ENCODE measurements around the gene SUSD1. TPM values are rescaled to one million over a fixed set of nuclear protein-coding genes. Genes with fewer than 3 reads are reported as not detected.

The SUSD1 gene
- total RNA-seq, 6 donors from 2014 or later, result 15.5 to 29.5 (median 20.4) TPM

DNA sequence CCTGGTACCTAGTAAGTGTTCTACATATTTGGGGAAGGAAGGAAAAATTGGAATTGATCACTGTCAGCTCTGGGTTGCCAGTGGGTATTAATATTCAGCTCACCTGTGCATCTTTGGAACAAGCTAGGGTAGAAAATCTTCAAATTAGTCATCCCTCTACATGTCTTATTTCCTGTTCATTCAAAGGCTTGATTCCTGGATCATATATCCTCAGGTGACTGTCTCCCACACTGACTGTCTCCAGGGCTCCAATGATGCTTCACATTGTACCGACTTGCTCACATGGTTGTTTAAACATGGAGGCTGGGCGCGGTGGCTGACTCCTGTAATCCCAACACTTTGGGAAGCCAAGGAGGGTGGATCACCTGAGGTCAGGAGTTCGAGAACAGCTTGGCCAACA lies 11.6 kb upstream of the SUSD1 start:
- H3K36me3 ChIP-seq, result no peaks in the 10 kb centered on the region
- 89 to 96% methylated on average over 4 of the region's 4 CpGs for WGBS, 2 donors
- no peak for TF ChIP-seq EP300 (IDR thresholded peaks at IDR 0.05)
- TF ChIP-seq POLR2A (IDR thresholded peaks at IDR 0.05), result no peak
- no peak for TF ChIP-seq POLR2AphosphoS5 (IDR thresholded peaks at IDR 0.05)
- TF ChIP-seq, protein P1, sequence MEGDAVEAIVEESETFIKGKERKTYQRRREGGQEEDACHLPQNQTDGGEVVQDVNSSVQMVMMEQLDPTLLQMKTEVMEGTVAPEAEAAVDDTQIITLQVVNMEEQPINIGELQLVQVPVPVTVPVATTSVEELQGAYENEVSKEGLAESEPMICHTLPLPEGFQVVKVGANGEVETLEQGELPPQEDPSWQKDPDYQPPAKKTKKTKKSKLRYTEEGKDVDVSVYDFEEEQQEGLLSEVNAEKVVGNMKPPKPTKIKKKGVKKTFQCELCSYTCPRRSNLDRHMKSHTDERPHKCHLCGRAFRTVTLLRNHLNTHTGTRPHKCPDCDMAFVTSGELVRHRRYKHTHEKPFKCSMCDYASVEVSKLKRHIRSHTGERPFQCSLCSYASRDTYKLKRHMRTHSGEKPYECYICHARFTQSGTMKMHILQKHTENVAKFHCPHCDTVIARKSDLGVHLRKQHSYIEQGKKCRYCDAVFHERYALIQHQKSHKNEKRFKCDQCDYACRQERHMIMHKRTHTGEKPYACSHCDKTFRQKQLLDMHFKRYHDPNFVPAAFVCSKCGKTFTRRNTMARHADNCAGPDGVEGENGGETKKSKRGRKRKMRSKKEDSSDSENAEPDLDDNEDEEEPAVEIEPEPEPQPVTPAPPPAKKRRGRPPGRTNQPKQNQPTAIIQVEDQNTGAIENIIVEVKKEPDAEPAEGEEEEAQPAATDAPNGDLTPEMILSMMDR (IDR thresholded peaks at IDR 0.05), result no peak
- H3K4me1 ChIP-seq, result no peaks in the 10 kb centered on the region
- H3K27ac ChIP-seq, result no peak overlapping the region
- H3K27me3 ChIP-seq, result no peaks in the 10 kb centered on the region
- H3K4me3 ChIP-seq, result no peak overlapping the region
- DNase-seq (no peak), ATAC-seq (ENCODE audit: low FRiP score in 2 of 2) (no peak)
- H3K9me3 ChIP-seq, result no peaks in the 10 kb centered on the region

DNA sequence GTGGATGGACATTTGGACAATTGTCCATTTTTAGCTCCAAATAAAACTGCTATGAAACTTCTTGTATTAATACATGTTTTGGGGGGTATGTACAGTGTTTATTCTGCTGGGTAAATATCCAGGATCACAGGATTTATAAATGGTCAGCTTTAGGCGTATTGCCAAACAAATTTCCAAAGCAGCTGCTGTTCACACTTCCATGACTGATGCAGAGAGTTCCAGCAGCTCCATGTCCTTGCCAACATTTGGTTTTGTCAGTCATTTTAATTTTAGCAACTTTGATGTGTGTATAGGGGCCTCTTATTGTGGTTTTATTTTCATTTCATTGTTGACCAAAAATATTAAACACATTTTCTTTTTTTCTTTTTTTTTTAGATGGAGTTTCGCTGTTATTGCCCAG lies 9.8 kb upstream of the SUSD1 start:
- Histone ChIP-seq H3K4me1 (peaks cover 0 to 15% (median 8%) of the 10 kb centered on the region in 4 donors), H3K27me3 (no peaks in the 10 kb centered on the region), H3K27ac (no peak overlapping the region), H3K36me3 (no peaks in the 10 kb centered on the region), H3K9me3 (no peaks in the 10 kb centered on the region), H3K4me3 (no peak overlapping the region)
- WGBS, 2 donors, result 90% methylated on average over 2 of the region's 2 CpGs
- DNase-seq (no peak), ATAC-seq (ENCODE audit: low FRiP score in 2 of 2) (no peak)
- no peak for TF ChIP-seq POLR2AphosphoS5 (IDR thresholded peaks at IDR 0.05)
- no peak for TF ChIP-seq EP300 (IDR thresholded peaks at IDR 0.05)
- TF ChIP-seq, protein P1 (IDR thresholded peaks at IDR 0.05), result no peak
- no peak for TF ChIP-seq POLR2A (IDR thresholded peaks at IDR 0.05)

DNA sequence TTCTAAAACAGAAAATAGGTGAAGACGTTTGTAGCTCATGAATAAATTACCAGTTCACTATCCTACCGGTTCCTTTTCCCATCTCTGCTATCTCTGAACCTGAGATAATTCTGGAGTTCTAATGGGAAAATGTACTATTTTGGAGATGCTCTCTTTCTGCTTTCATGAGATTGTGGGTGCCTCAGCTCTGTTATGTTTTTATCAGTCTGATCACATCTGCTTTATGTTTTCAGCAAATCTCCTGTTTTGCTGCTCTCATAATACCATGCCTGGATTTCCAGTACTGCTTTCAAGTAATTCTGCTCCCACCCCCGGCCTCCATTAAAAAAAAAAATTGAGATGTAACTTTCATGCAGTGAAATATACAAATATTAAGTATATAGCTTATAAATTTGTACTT lies 9.1 kb upstream of the SUSD1 start:
- WGBS, 2 donors, result 85 to 86% methylated on average over 3 of the region's 3 CpGs
- Histone ChIP-seq H3K4me3 (no peak overlapping the region), H3K4me1 (peaks cover 0 to 15% (median 8%) of the 10 kb centered on the region in 4 donors), H3K36me3 (no peaks in the 10 kb centered on the region), H3K27ac (no peak overlapping the region), H3K9me3 (no peaks in the 10 kb centered on the region), H3K27me3 (no peaks in the 10 kb centered on the region)
- ATAC-seq (ENCODE audit: low FRiP score in 2 of 2) (no peak), DNase-seq (no peak)
- no peak for TF ChIP-seq POLR2A (IDR thresholded peaks at IDR 0.05)
- TF ChIP-seq, protein P1 (IDR thresholded peaks at IDR 0.05), result no peak
- TF ChIP-seq EP300 (IDR thresholded peaks at IDR 0.05), result no peak
- no peak for TF ChIP-seq POLR2AphosphoS5 (IDR thresholded peaks at IDR 0.05)

DNA sequence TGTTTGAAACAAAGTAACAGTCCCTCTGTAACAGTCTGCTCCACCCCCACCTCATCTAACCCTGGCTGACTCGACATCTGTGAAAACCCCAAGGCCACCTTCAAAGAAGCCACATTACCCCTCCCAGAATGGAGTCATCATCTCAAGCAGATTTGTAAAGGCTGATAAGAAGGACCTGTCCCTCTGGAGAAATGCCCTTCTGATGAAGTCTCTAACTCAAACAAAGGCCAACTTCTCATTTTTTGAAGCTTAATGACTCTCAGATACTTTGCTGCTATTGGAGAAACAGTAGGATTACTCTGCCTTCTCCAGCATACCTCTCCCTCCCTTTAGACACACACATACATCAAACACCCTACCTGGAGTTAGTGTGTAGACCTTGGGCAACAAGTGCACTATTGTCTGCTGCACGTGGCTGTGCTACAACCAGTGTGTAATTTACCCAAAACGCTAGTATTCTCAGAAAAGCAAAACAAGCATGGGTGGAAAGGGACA lies 5.3 kb upstream of the SUSD1 start:
- Histone ChIP-seq H3K36me3 (no peaks in the 10 kb centered on the region), H3K4me1 (peaks cover 3 to 23% (median 10%) of the 10 kb centered on the region in 4 donors), H3K9me3 (no peaks in the 10 kb centered on the region), H3K27ac (no peak overlapping the region), H3K4me3 (no peak overlapping the region), H3K27me3 (no peaks in the 10 kb centered on the region)
- TF ChIP-seq, protein P1 (IDR thresholded peaks at IDR 0.05), result no peak
- TF ChIP-seq EP300 (IDR thresholded peaks at IDR 0.05) (no peak), POLR2A (IDR thresholded peaks at IDR 0.05) (no peak), POLR2AphosphoS5 (IDR thresholded peaks at IDR 0.05) (no peak)
- WGBS, 2 donors, result 23 to 30% methylated on average over 3 of the region's 3 CpGs
- DNase-seq (no peak), ATAC-seq (ENCODE audit: low FRiP score in 2 of 2) (no peak)

DNA sequence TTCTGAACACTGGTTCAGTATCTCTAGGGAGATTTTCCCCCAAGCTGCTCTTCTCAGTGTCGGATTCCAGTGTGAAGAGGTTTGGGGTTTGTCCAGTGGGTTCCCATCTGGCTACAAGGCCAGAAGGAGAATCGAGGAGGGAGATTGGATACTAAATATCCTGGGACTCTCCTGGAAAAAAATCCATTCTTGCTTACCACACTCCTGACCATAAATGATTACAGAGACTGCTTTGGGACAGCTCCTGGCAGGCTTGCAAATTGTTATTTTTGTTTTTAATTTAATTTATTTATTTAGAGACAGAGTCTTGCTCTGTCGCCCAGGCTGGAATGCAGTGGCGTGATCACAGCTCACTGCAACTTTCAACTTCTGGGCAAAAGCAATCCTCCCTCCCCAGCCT lies 4.7 kb upstream of the SUSD1 start:
- Histone ChIP-seq H3K36me3 (no peaks in the 10 kb centered on the region), H3K27me3 (no peaks in the 10 kb centered on the region), H3K9me3 (no peaks in the 10 kb centered on the region), H3K4me1 (peaks cover 5 to 26% (median 13%) of the 10 kb centered on the region in 4 donors), H3K4me3 (no peak overlapping the region), H3K27ac (no peak overlapping the region)
- 79 to 86% methylated on average over 4 of the region's 4 CpGs for WGBS, 2 donors
- ATAC-seq (ENCODE audit: low FRiP score in 2 of 2) (no peak), DNase-seq (no peak)
- TF ChIP-seq POLR2AphosphoS5 (IDR thresholded peaks at IDR 0.05) (no peak), EP300 (IDR thresholded peaks at IDR 0.05) (no peak), POLR2A (IDR thresholded peaks at IDR 0.05) (no peak)
- TF ChIP-seq, protein P1 (IDR thresholded peaks at IDR 0.05), result no peak

Data from upper lobe of left lung (tissue), 6 donors.